Measurements from ENCODE around the gene FBL.

- TF ChIP-seq CTCF (IDR thresholded peaks at IDR 0.05; ENCODE audit: insufficient read depth, low read length, poor library complexity, severe bottlenecking) (no peak), EZH2phosphoT487 (conservative IDR thresholded peaks at IDR 0.05; ENCODE audit: low read length) (no peak)
Observed at GRCh38 chr19:39845584-39845932, 621 bp downstream of the FBL start.

All from SU-DHL-6 (cell line).